ENCODE measurements around the gene SEMA4B.
A peak's percentile ranks its signal among the peaks of the same experiment; 100 is the strongest.
"Not testable (repeated sequence)": the region's sequence is repeated elsewhere in the genome, so short reads cannot be mapped to it uniquely, and the experiment has no call there.

The SEMA4B gene

GRCh38 chr15:90201130-90201943 lies at the start of gene SEMA4B:
TSS of gene SEMA4B (plus strand) at chr15:90201330. CDS start at chr15:90201579, 249 bp downstream.
- DNase-seq, result peak; percentile 40 to 65 (median 57)

GRCh38 chr15:90151989-90152645 lies 49.0 kb upstream of the SEMA4B start:
- DNase-seq, result no peak

GRCh38 chr15:90153658-90154057 lies 47.5 kb upstream of the SEMA4B start:
- DNase-seq, result no peak

GRCh38 chr15:90154246-90154645 lies 46.9 kb upstream of the SEMA4B start:
- DNase-seq, result no peak

- DNase-seq, result no peak
Measured at GRCh38 chr15:90154861-90155626, 46.1 kb upstream of the SEMA4B start.

GRCh38 chr15:90159213-90159612 lies 41.9 kb upstream of the SEMA4B start:
- no peak for DNase-seq

GRCh38 chr15:90160781-90161727 lies 40.1 kb upstream of the SEMA4B start:
- no peak for DNase-seq

GRCh38 chr15:90161950-90162361 lies 39.2 kb upstream of the SEMA4B start:
- DNase-seq, result no peak

- DNase-seq, result no peak
Measured at GRCh38 chr15:90162956-90163355, 38.2 kb upstream of the SEMA4B start.

GRCh38 chr15:90164239-90164638 lies 36.9 kb upstream of the SEMA4B start:
- DNase-seq, result not testable (repeated sequence)

GRCh38 chr15:90165157-90165556 lies 36.0 kb upstream of the SEMA4B start:
- no peak for DNase-seq

GRCh38 chr15:90165659-90166489 lies 35.3 kb upstream of the SEMA4B start:
- DNase-seq, result no peak

GRCh38 chr15:90167121-90167520 lies 34.0 kb upstream of the SEMA4B start:
- DNase-seq, result no peak

- DNase-seq, result no peak
Measured at GRCh38 chr15:90171623-90172022, 29.5 kb upstream of the SEMA4B start.

GRCh38 chr15:90173372-90173771 lies 27.8 kb upstream of the SEMA4B start:
- DNase-seq, result no peak

- no peak for DNase-seq
Measured at GRCh38 chr15:90174140-90174875, 26.8 kb upstream of the SEMA4B start.

GRCh38 chr15:90177012-90177411 lies 24.1 kb upstream of the SEMA4B start:
- DNase-seq, result no peak

- DNase-seq, result no peak
Measured at GRCh38 chr15:90178468-90179435, 22.4 kb upstream of the SEMA4B start.

- no peak for DNase-seq
Measured at GRCh38 chr15:90181776-90182175, 19.4 kb upstream of the SEMA4B start.

Data from activated CD4-positive, CD25-positive, alpha-beta regulatory T cell (primary cell).